ENCODE measurements around the gene AMFR. TPM values are rescaled to one million over a fixed set of nuclear protein-coding genes. Genes with fewer than 3 reads are reported as not detected.

Gene AMFR
- total RNA-seq, 1 experiment from 2014 or later = 66.3 TPM

DNA sequence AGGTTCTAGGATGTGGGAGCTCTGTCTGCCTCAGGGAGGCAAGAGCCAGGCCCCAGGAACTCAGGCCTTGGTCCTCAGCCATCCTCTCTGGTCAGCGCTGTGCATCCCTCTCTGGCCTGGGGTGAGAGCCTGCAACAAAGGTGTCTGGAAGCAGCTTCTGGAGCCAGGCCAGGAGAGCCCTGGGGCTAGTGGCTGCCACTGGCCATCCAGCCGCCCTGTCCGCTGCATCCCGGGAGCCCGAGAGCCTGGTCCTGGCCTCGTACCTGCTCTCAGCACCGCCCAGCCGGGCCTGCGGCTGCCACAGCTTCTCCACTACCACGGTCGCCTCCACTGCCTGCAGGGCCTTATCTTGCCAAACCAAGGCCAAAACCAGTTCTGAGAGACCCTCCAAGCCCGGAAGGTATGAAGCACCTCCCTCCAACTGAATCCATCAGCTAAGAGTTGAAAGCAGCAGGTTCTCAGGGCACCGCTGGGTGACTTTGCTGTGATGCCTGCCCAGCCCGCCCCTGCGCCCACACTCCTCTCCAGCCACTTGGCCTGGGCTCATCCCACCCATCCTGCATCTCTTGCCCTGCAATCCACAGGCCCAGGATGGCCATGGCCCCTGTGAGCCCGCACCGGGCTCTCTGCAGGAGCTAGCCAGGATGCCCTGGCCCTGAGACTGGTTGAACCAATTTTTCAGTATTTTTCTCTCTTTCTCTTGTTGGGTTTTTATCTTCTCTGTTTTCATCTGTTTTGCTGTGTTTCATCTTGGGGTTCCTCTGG is 85.7 kb downstream of the AMFR start:
- RAD21 ChIA-PET (ENCODE audit: low non-redundant PET in 1 of 2, low total read pairs in 2 of 2, uncharacterized antibody in 2 of 2, unreplicated experiment in 2 of 2) = no interaction called here
- ATAC-seq = no peak
- Histone ChIP-seq H3K79me2 (ENCODE audit: insufficient read depth, low read length) (no peaks in the 10 kb centered on the region), H3K4me2 (ENCODE audit: low read length) (no peak overlapping the region), H3K4me1 (ENCODE audit: control insufficient read depth in 1 of 2, insufficient read depth in 2 of 2, low read length in 2 of 2) (peaks cover 0 to 16% of the 10 kb centered on the region in 2 experiments; a peak in 3 of 4 replicates), H3K9me2 (ENCODE audit: insufficient read depth) (no peaks in the 10 kb centered on the region), H3K27me3 (ENCODE audit: insufficient read depth, low read length) (no peaks in the 10 kb centered on the region), H3K9ac (ENCODE audit: low read length) (no peak overlapping the region), H3K4me3 (replicated peaks in 1 of 2; ENCODE audit: low read depth in 1 of 2, low read length in 2 of 2) (no peak overlapping the region), H3K36me3 (ENCODE audit: control insufficient read depth in 1 of 2, insufficient read depth in 2 of 2, low read length in 2 of 2) (no peaks in the 10 kb centered on the region), H2AFZ (ENCODE audit: low read depth, low read length, poor library complexity, severe bottlenecking) (no peak overlapping the region), H3K9me3 (ENCODE audit: control insufficient read depth in 1 of 2, insufficient read depth in 1 of 2, low read depth in 1 of 2, low read length in 2 of 2) (no peaks in the 10 kb centered on the region), H3K27ac (ENCODE audit: low read depth, low read length) (no peak overlapping the region), H4K20me1 (ENCODE audit: insufficient read depth) (no peaks in the 10 kb centered on the region)
- CTCF ChIA-PET = no interaction called here
- POLR2A ChIA-PET = no interaction called here
- no peak for DNase-seq (ENCODE audit: low read depth, low spot score)
- intact Hi-C loops (cut with micrococcal nuclease) = loop anchor here (10.0 kb wide), 1 partner anchor 365 kb away; no protein-coding TSS in a partner anchor
- no TSS peak for BruUV-seq (replicated peaks)
- TF ChIP-seq CBX3 (IDR thresholded peaks at IDR 0.05; ENCODE audit: low read depth) (no peak), SP1 (IDR thresholded peaks at IDR 0.05; ENCODE audit: low read depth) (no peak), ZFX (IDR thresholded peaks at IDR 0.05) (no peak), RAD21 (IDR thresholded peaks at IDR 0.05; ENCODE audit: low read depth) (no peak), YY1 (IDR thresholded peaks at IDR 0.05; ENCODE audit: extremely low read depth, insufficient replicate concordance, low read depth, low read length) (no peak), EZH2phosphoT487 (IDR thresholded peaks at IDR 0.05; ENCODE audit: borderline replicate concordance) (no peak)
- TF ChIP-seq, protein P1, sequence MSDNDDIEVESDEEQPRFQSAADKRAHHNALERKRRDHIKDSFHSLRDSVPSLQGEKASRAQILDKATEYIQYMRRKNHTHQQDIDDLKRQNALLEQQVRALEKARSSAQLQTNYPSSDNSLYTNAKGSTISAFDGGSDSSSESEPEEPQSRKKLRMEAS (IDR thresholded peaks at IDR 0.05) = no peak
- TF ChIP-seq, protein P2, sequence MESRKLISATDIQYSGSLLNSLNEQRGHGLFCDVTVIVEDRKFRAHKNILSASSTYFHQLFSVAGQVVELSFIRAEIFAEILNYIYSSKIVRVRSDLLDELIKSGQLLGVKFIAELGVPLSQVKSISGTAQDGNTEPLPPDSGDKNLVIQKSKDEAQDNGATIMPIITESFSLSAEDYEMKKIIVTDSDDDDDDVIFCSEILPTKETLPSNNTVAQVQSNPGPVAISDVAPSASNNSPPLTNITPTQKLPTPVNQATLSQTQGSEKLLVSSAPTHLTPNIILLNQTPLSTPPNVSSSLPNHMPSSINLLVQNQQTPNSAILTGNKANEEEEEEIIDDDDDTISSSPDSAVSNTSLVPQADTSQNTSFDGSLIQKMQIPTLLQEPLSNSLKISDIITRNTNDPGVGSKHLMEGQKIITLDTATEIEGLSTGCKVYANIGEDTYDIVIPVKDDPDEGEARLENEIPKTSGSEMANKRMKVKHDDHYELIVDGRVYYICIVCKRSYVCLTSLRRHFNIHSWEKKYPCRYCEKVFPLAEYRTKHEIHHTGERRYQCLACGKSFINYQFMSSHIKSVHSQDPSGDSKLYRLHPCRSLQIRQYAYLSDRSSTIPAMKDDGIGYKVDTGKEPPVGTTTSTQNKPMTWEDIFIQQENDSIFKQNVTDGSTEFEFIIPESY (IDR thresholded peaks at IDR 0.05; ENCODE audit: extremely low read depth, insufficient replicate concordance, low read length) = no peak
- TF ChIP-seq, protein P3, sequence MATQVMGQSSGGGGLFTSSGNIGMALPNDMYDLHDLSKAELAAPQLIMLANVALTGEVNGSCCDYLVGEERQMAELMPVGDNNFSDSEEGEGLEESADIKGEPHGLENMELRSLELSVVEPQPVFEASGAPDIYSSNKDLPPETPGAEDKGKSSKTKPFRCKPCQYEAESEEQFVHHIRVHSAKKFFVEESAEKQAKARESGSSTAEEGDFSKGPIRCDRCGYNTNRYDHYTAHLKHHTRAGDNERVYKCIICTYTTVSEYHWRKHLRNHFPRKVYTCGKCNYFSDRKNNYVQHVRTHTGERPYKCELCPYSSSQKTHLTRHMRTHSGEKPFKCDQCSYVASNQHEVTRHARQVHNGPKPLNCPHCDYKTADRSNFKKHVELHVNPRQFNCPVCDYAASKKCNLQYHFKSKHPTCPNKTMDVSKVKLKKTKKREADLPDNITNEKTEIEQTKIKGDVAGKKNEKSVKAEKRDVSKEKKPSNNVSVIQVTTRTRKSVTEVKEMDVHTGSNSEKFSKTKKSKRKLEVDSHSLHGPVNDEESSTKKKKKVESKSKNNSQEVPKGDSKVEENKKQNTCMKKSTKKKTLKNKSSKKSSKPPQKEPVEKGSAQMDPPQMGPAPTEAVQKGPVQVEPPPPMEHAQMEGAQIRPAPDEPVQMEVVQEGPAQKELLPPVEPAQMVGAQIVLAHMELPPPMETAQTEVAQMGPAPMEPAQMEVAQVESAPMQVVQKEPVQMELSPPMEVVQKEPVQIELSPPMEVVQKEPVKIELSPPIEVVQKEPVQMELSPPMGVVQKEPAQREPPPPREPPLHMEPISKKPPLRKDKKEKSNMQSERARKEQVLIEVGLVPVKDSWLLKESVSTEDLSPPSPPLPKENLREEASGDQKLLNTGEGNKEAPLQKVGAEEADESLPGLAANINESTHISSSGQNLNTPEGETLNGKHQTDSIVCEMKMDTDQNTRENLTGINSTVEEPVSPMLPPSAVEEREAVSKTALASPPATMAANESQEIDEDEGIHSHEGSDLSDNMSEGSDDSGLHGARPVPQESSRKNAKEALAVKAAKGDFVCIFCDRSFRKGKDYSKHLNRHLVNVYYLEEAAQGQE (IDR thresholded peaks at IDR 0.05; ENCODE audit: low read depth) = no peak

Measured in HCT116 (cell line).